IPS-NIHi11 (cell line): ENCODE measurements around the gene MOCS3.
A peak's percentile ranks its signal among the peaks of the same experiment; 100 is the strongest.
"Not testable (repeated sequence)": the region's sequence is repeated elsewhere in the genome, so short reads cannot be mapped to it uniquely, and the experiment has no call there.

Experiments
- DNase-seq: peaks from one replicate; pipeline ENCODE4 v3.0.0; 2012; ENCODE audit warnings: mixed read lengths, low spot score

MOCS3 gene

DNA sequence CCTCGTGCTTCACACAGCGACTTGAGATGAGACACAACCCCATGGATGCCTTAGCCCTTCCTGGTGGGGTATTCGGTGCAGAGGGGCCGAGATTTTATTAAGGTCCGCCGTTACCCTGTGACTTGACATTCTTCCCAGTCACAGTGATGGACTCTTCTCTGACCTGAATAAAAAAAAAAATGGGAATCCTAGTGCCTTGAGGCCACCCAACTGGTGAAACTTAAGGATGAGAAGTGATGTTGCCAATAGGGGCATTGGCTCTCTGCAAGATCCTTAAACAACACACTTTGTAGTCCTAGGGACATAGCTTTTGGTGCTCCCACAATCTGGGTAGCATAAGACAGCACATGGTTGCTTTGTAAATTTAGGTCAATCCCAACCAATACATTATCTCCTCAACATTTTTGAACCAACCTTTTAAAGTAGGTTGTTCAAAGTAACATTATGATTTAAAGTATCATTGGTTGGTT, 26.6 kb upstream of the MOCS3 start:
- DNase-seq: no peak

DNA sequence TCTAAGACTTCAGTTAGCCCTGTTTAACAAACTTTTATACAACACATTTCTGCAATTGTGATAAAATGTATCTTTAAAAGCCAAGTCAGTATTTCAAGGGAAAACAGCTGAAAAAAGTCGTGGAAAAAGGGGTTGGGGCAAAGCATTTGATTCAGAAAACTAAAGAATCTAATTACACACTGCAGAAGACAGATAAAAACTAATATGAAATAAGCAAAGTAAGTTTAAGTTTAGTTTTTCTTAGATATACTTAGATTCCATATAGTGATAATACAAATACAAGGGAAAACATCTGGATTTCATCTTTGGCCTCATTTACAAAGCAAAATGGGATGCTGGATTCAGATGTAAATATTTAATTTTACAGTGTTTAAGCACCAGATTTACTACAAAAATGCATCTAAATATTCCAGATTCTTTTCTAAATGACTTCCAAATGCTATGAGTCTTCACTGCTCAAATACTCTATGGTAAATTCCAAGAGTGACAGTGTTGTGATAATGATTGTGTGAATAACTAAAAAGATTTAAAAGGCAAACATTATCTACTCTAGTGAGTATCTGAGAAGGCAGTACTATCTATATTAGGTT, 25.8 kb upstream of the MOCS3 start:
- DNase-seq: no peak

DNA sequence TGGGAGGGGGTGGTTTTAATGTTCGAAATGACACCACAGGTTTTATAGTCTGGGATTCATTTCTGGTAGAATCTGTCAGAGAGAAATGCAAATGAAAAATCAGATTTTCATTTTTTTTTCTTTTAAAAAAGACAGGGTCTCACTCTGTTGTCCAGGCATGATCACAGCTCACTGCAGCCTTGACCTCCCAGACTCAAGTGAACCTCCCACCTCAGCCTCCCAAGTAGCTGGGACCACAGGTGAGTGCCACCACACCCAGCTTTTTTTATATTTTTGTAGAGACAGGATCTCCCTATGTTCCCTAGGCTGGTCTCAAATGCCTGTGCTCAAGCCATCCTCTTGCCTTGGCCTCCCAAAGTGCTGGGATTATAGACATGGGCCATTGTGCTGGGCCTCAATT, 25.0 kb upstream of the MOCS3 start:
- no peak for DNase-seq

DNA sequence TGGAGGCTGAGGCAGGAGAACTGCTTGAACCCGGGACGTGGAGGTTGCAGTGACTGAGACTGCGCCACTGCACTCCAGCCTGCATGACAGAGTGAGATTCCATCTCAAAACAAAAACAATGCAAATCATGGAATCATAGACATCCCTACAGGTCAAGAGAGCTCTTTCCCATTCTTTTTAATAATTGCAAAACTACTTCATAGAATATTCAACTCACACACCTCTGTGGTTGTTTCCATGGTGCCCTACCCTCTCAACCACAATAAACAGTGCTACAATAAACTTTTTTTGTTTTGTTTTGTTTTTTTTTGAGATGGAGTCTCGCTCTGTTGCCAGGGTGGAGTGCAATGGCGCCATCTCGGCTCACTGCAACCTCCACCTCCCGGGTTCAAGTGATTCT, 15.5 kb upstream of the MOCS3 start:
- no peak for DNase-seq

DNA sequence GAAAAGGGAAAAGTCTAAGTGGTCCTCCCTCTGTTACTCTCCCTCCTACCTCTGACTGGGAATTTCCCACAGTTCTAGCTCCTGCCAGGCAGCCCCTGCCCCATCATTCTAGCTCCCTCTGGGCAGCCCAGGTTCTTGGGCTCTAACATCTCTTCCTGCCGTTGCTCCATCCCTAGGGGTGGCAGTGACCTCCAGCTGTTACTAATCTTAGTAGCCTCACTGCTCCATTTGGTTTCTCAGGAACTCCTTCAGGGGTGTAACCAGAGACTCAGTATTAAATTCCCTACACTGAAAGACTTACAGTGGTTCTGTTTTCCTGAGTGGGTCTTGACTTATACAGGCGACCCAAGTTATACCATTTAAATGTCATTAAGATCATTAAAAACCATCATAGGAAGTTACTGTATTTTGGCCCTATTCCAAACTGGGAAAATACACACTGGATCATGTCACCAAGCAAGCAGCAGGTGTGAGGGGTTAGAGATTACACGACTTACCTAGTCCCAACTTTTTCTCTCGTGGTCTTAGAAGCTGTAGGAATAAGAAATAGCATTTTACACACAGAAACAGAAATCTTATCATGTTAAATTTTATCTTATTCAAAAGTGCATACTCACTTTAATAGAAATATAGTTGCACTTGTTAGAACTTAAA, 10.4 kb upstream of the MOCS3 start:
- no peak for DNase-seq

DNA sequence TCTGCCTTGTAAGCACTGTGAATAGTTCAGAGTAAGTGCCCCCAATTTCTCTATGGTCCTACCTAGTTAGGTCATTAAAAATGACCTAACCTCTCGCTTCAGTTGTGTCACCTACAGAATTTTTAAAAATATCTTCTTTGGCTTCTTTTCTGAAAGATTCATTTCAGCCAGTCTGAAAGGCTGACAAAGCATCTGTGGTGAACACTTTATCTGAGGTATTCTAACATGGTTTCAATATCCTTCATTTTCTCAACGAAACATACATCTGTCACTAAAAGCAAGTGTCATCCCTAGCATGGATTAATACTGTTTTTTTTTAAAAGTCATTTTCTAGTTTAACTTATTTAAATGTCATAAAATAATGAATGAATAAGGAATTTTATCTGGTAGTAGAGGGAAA, 5.4 kb upstream of the MOCS3 start:
- DNase-seq: no peak

DNA sequence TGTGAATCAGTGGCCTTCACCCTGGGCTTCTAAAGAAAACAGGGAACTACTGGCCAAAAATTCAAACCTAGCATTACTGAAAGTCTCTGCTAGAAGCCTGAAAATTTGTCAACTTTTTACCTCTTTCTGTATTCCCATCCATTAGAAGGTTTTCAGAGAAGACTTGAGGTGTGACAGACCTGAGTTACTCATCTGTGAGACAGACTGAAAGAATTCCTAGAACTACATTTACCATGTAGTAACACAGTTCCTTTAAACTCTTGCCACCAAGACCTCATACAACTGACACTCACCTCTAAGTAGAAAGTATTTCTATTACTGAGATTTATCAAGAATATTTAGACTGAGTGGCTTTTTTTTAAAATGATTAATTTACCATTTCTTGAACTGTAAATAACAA, 4.8 kb upstream of the MOCS3 start:
- no peak for DNase-seq

DNA sequence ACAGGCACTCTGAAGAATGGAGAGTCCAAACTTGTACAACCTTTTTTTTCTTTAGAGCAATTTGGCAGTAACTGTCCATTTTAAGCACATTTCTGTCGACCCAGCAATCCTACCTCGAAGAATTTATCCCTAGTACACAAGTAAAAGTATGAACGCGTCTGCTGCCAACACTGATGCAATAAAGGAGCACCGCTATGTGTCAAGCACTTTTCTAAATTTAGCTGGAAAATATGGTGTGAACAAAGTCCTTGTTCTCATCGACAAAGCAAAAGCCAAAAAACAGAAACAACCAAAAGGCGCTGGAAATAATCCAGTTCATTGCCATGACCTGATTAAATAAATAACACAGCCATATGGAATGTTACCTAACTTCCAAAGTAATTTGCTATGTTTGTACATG, 1.3 kb upstream of the MOCS3 start:
- no peak for DNase-seq

DNA sequence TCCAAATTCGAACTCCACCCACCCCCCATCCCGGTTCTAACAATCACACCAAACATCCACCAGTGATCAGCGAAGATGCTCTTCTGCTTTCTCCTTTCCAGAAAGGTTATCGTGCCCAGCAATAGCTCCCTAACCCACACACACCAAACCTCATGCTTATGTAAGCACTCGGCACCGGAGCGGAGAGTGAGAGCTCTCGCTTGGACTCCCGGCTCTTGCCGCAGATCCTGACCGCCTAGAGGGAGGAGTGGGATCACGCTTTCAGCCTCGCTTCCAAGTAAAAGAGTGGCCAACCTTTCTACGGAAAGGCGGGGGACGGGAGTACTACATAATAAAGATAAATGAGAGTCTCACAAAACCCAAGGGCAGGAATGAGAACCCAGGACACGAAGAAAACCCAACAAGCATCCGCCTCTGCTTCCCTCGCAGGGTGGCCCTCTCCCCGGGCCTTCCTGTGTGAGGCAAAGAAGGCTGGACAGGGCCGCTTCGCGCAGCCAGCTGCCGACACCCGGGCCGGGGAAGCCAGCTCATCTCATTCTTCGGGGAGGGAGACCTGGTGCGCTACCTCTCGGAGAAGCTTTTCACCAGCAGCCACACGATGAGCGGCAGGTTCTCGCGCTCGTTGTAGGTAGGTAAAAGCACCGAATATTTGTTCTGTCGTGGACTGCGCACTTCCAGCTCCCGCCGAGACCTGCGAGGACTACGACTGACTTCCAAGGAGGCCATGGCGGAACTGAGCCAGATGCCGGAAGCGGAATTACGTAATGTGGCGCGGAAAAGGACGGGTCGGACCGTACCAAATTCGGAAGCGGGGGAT, 612 bp upstream of the MOCS3 start, which contains the start of gene DPM1:
Gene DPM1 (minus strand): TSS at position 735 of the 817 bp plus-strand sequence. CDS start 9 bp downstream, at position 726.
- peak; percentile 87 for DNase-seq

DNA sequence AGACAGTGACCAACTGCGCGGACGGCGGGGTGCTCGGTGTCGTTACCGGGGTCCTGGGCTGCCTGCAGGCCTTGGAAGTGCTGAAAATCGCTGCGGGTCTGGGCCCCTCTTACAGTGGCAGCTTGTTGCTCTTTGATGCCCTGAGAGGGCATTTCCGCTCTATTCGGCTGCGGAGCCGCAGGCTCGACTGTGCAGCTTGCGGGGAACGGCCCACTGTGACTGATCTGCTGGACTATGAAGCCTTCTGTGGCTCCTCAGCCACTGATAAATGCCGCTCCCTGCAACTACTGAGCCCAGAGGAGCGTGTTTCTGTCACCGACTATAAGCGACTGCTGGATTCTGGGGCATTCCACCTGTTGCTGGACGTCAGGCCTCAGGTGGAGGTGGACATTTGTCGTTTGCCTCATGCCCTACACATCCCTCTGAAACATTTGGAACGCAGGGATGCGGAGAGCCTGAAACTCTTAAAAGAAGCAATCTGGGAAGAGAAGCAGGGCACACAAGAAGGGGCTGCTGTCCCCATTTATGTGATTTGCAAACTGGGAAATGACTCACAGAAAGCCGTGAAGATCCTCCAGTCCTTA, 1.0 kb downstream of the MOCS3 start:
- DNase-seq: no peak

DNA sequence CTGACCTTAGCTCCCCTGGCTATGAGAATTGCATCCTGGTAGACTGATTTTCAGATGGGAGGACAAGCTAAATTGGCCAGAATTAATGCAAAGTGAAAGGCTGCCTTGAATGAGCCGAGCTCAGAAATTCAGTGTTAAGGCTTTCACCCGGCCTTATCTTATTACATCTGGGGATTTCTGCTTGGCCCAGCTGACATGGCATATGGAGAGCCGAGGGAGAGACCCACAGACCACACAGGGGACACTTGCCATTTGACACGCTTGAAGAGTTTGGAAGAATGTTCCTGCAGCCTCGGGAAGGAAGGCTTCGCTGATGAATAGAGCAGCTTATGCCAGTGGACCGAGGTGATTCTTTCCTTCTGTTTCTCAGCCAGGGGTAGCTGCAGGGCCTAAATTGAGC, 9.0 kb downstream of the MOCS3 start:
- no peak for DNase-seq

DNA sequence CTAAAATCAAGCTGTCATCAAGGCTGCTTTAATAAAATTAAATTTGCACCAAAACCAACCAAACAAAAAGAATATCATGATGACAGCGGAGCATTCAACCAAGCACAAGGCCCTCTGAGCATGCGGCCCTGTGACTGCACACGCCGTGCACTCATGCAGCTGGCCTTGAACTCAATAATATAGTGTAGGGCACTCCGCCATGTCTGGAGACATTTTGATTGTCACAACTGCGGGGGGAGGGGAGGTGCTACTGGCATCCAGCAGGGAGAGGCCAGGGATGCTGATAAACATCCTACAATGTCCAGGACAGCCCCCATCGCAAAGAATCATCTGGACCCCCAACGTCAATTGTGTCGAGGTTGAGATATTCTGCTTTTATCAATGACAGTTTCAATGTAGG, 9.7 kb downstream of the MOCS3 start:
- no peak for DNase-seq

DNA sequence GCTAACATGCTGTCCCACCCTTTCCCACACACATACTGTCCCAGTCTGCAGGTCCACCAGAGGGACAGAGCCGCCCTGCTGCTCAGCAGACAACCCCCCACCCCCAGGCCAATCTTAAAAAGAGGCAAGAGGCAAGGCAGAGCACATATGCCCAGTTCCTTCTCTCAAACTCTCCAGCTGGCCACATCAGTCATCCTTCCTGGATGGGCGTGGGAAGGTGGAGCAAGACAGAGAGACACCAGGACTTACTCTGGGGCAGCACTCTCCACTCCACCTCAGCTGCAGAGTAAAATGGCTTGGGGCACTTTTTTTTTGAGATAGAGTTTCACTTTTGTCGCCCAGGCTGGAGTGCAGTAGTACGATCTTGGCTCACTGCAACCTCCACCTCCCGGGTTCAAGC, 10.8 kb downstream of the MOCS3 start:
- DNase-seq: no peak

DNA sequence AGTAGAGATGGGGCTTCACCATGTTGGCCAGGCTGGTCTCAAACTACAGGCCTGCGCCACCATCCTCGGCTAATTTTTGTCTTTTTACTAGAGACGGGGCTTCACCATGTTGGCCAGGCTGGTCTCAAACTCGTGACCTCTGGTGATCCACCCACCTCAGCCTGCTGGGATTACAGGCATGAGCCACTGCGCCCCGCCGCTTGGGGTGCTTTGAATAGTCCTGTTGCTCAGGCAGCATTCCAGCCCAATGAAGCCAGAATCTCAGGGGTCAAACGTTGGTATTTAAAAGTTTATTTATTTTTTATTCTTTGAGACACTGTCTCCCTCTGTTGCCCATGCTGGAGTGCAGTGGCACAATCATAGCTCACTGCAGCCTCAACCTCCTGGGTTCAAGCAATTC, 11.3 kb downstream of the MOCS3 start:
- no peak for DNase-seq

DNA sequence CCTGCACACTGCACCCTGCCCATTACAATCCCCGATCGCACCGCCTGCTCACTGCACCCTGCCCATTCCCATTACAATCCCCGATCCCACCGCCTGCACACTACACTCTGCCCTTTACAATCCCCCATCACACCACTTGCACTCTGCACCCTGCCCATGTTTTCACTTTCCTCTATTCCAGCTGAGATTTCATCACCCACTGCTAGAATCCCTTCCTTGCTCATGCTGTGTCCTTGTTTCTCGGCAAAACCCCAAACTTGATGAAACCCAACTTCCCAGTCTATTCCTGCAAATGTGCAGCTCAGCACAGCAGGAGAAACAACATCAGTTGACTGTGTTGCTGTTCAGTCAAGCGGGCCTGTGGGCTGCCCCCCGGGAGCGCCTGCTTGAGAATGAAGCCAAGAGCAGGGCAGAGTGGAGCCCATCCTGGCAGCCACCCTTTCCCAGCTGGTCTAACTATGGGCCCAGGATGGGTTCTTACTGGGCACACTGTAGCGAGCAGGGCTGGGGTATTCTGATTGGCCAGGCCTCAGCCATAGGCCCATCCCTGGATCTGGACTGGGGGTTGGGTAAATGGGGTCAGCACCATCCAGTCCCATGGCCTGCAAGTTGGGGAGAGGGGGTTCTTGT, 17.2 kb downstream of the MOCS3 start:
- DNase-seq: no peak

DNA sequence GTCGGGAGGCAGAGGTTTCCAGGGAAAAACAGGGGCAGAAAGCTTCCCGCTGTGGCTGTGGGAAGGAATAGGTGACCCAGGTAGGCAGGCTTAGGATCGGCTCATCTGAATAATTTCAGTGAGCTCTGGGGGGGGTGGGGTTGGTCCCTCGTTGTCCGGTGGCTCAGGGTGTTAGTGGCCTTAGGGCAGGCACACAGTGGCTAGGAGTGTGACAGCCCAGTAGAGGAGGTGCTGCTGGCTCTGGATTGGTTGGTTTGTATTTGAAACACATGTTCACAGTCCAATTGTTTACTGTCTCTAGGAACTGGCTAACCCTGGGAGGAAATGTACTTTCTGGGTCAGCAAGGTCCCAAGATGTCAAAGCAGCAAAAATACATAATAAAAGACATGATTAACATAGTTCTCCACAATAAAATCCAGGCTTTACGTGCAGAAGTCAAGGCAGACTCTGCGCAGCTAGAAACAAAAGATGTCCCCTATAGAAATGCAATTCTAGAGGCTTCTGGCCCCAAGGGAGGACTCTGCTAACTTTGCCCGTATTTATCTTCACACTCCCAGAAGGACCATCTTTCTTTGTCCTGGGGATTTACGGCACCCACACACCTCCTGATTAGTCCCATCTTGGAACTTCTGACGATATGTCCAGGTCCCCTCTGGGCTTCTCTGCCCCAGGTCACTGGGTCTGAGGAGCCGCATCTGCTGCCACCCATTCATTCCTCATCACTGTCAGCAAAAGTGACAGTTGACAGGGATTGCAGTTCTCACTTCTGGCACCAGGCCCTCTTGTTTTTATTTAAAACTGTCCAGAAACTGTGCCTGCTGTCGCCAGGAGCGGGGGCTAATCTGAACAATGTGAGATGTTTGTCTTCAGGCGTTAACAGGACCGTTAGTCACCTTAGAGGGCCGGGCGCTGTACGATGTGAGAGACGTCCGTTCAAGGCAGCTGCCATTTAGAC, 18.7 kb downstream of the MOCS3 start:
- DNase-seq: no peak

DNA sequence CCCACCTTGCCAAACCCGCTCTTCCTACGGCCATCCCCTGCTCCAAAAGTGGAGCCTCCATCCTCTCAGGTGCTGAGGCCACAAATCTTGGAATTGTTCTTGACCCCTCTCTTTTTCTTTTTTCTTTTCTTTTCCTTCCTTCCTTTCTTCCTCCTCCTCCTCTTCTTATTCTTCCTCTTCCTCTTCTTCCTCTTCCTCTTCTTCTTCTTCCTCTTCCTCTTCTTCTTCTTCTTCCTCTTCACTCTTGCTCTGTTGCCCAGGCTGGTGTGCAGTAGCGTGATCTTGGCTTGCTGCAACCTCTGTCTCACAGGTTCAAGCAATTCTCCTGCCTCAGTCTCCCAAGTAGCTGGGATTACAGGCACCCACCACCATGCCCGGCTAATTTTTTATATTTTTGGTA, 19.9 kb downstream of the MOCS3 start:
- DNase-seq: not testable (repeated sequence)

DNA sequence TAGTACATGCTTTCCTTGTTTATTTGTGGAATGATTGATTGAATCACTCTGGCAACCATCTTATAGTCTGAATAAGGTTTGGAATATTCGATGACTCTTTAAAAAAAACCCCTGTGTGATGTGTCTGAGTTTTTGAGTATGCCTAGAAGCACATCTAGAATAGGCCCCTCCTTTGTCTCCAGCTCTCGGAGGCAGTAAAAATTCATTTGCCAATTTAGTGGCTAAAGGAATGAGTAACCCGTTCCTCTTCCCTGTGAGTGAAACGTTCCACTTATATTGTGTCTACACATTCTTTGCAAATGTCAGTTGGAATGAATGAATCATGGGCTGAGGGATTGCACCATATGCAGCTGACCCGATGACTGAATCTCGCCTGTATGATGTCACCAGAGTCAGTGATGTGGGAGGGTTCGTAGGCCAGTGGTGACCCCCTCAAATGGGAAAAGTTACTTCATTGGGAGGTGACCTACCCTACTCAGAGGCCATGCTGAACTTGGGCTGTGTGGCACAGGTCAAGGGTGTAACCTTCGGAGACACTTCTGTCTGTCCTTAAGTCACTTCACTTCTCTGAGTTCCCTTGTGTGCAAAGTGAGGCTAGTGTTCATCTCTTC, 21.6 kb downstream of the MOCS3 start:
- DNase-seq: no peak

DNA sequence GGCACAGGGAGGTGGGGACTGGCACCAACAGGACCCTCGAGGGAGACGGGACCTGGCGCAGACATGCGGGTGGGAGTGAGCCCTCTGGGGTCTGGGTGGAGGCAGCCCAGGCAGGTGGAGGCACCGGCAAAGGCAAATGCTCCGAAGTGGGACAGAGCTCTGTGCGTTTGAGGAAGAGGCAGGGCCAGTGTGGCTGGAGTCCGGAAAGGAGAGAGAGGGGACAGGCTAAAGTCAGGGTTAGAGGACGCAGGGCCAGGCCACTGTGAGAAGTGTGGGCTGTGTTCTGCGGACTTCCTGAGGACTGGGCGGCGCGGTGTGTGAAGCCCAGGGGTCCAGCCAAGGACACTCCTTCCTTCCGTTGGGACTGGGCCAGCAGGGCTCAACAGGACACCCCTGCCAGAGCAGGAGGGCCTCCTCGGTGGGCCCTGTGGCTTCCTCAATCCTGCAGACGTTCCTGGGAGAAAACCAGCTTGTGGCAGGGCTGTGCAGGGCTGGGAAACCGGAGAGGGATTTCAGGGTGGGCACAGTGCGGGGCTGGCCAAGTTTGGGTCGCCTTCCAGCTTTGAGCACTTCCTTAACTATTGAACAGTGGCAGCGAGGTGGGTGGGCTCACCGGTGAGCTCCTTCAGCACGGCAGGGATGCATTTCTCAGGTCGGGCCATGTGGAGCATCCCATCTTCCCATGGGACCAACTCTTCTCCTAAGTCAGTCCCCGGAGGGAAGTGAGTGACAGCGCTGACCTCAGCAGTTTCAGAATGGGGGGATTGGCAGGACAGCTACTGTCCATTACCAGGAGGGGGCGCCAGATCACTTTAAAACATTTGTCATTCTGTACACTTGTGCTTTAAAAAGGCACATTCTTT, 22.5 kb downstream of the MOCS3 start:
- peak; percentile 83 for DNase-seq

DNA sequence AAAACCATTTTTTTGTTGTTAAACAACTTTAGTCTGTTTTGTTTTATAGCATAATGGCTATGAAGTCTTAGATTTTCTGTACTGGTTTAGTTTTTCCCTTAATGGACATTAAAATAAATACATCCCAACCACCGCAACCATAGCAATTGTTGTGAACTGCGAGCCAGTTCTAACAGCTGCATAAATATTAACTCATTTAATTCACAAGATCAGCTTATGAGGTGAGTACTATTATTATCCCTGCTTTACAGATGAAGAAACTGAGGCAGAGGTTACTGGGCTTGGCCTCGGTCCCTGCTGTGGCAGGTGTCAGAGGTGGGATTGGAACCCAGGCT, 23.1 kb downstream of the MOCS3 start:
- no peak for DNase-seq
